ENCODE measurements around the gene GRAP2. TPM values are rescaled to one million over a fixed set of nuclear protein-coding genes. Genes with fewer than 3 reads are reported as not detected.

GRAP2 gene
- total and polyA plus RNA-seq, 2 of the 8 experiments (the other 6 are each of a cell fraction or from before 2014, with no cell fraction given), result 0.08 TPM; not detected in 1

- Histone ChIP-seq H3K79me1 (ENCODE audit: low read depth, low read length) (no peaks in the 10 kb centered on the region), H2BK15ac (ENCODE audit: low read length) (no peak overlapping the region), H2AK5ac (ENCODE audit: low read depth, low read length) (no peak overlapping the region), H3K9ac (replicated peaks in 1 of 4; ENCODE audit: extremely low read depth in 1 of 4, low read depth in 3 of 4, low read length in 3 of 4) (no peak overlapping the region), H3K4ac (replicated peaks; ENCODE audit: insufficient read length, low read depth, low read length) (no peak overlapping the region), H2BK5ac (ENCODE audit: low read depth, low read length) (no peak overlapping the region), H3K4me1 (replicated peaks in 1 of 4; ENCODE audit: control insufficient read depth in 3 of 4, insufficient read depth in 4 of 4, low read length in 3 of 4) (no peaks in the 10 kb centered on the region), H2BK120ac (replicated peaks; ENCODE audit: low read depth, low read length) (no peak overlapping the region), H3K4me3 (ENCODE audit: extremely low read depth in 1 of 4, insufficient read depth in 2 of 4, low read depth in 3 of 4, low read length in 4 of 4) (no peak overlapping the region), H3K23me2 (ENCODE audit: low read depth, low read length) (no peaks in the 10 kb centered on the region), H3K18ac (ENCODE audit: extremely low read depth, low read length) (no peak overlapping the region), H3K4me2 (ENCODE audit: insufficient read depth in 1 of 2, low read depth in 2 of 2, low read length in 2 of 2) (no peak overlapping the region), H2BK20ac (ENCODE audit: low read length) (no peak overlapping the region), H2AFZ (ENCODE audit: low read length) (no peak overlapping the region), H3K79me2 (ENCODE audit: control insufficient read depth in 1 of 2, insufficient read depth in 2 of 2, low read length in 2 of 2) (no peaks in the 10 kb centered on the region), H4K20me1 (replicated peaks in 1 of 2; ENCODE audit: control insufficient read depth in 1 of 2, insufficient read depth in 2 of 2, low read length in 2 of 2) (no peaks in the 10 kb centered on the region), H2BK12ac (ENCODE audit: low read depth, low read length) (no peak overlapping the region), H3K56ac (replicated peaks; ENCODE audit: insufficient read length, low read depth, low read length) (no peak overlapping the region), H3K9me3 (ENCODE audit: insufficient read depth in 2 of 2, low read depth in 1 of 2, low read length in 1 of 2) (no peaks in the 10 kb centered on the region), H3K14ac (ENCODE audit: insufficient read length) (no peak overlapping the region), H3K36me3 (ENCODE audit: control insufficient read depth in 2 of 4, insufficient read depth in 4 of 4, low read length in 3 of 4) (no peaks in the 10 kb centered on the region), H4K8ac (ENCODE audit: extremely low read depth, insufficient read depth, low read length) (no peak overlapping the region), H3K27ac (ENCODE audit: low read depth, low read length) (no peak overlapping the region), H4K5ac (ENCODE audit: insufficient read length, low read depth, low read length) (no peak overlapping the region), H4K91ac (replicated peaks; ENCODE audit: insufficient read length, low read length) (no peak overlapping the region), H3K27me3 (replicated peaks in 1 of 4; ENCODE audit: control insufficient read depth in 3 of 4, extremely low read depth in 1 of 4, insufficient read depth in 3 of 4, low read length in 3 of 4) (no peaks in the 10 kb centered on the region), H3K23ac (ENCODE audit: insufficient read length) (no peak overlapping the region)
- no peak for FAIRE-seq
- WGBS, 2 experiments (ENCODE audit: extremely low coverage in 1 of 2, insufficient coverage in 1 of 2, insufficient read length in 1 of 2, insufficient replicate concordance in 2 of 2, low coverage in 1 of 2, low lambda C conversion rate in 2 of 2, missing lambda C conversion rate in 1 of 2), result 83% methylated on average over 4 of the region's 4 CpGs; no CpG with 5 or more reads in 1 of the 2 experiments
- CTCF ChIA-PET (ENCODE audit: partially characterized antibody), result interaction anchor here (1.0 kb wide), 1 partner anchor 172 kb away, joined by 3 read pairs; no protein-coding TSS in a partner anchor
- POLR2A ChIA-PET (ENCODE audit: partially characterized antibody), result no interaction called here
- no peak for DNase-seq (ENCODE audit: low read depth in 1 of 2, low spot score in 2 of 2)
- TF ChIP-seq JUN (IDR thresholded peaks at IDR 0.05; ENCODE audit: low read depth, low read length) (no peak), CTBP2 (IDR thresholded peaks at IDR 0.05; ENCODE audit: borderline replicate concordance, insufficient read depth, insufficient read length, low read length) (no peak), SIN3A (conservative IDR thresholded peaks at IDR 0.05 in 1 of 2, IDR thresholded peaks at IDR 0.05 in 1 of 2; ENCODE audit: low read depth in 1 of 2, low read length in 2 of 2) (no peak), CBX5 (IDR thresholded peaks at IDR 0.05; ENCODE audit: low read depth, low read length) (no peak), TBP (IDR thresholded peaks at IDR 0.05; ENCODE audit: low read depth, low read length) (no peak), CHD2 (IDR thresholded peaks at IDR 0.05; ENCODE audit: low read length) (no peak), SIX5 (IDR thresholded peaks at IDR 0.05; ENCODE audit: low read depth, low read length) (no peak), ATF2 (IDR thresholded peaks at IDR 0.05; ENCODE audit: low read length) (no peak), CTCF (IDR thresholded peaks at IDR 0.05; ENCODE audit: control extremely low read depth in 1 of 3, insufficient read depth in 1 of 3, low read depth in 1 of 3, low read length in 3 of 3) (no peak), TCF12 (IDR thresholded peaks at IDR 0.05; ENCODE audit: low read depth, low read length) (no peak)
Observed at GRCh38 chr22:39856588-39856987, 44.3 kb upstream of the GRAP2 start.

All from H1 (cell line).